ENCODE measurements around the gene BTBD9. TPM values are rescaled to one million over a fixed set of nuclear protein-coding genes. Genes with fewer than 3 reads are reported as not detected.

The BTBD9 gene
- total RNA-seq, 1 experiment from 2014 or later = 19.4 TPM

DNA sequence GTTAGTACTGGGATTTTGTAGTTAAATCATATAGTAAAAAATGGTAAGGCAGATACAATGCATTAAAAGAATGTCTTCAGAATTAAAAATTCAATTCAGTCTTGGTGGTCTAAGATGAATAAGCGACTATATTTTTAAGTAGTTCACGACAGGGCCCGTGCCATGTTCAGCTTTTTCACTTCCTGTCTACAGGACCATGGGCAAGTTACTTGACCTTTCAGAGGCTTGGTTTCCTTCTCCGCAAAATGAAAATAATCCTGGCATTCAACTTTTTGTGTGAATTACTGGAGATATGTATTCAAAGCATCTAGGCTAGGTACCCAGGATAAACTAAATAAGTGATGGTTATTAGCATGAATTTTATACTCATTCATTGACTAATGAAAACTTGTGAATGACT lies 216.0 kb downstream of the BTBD9 start:
- Mint-ChIP-seq H3K27me3 (ENCODE audit: unreplicated experiment) (no peaks in the 10 kb centered on the region), H3K27ac (ENCODE audit: unreplicated experiment) (no peak overlapping the region), H3K36me3 (ENCODE audit: insufficient read depth, unreplicated experiment) (no peaks in the 10 kb centered on the region), H3K4me3 (ENCODE audit: low read depth, unreplicated experiment) (no peak overlapping the region), H3K9me3 (ENCODE audit: low read depth, unreplicated experiment) (no peaks in the 10 kb centered on the region), H3K4me1 (ENCODE audit: low read depth, unreplicated experiment) (no peaks in the 10 kb centered on the region)
- CTCF ChIA-PET = no interaction called here
- intact Hi-C loops (cut with micrococcal nuclease; ENCODE audit: unreplicated experiment) = no loop called here
- BruUV-seq (replicated peaks) = no TSS peak
- DNase-seq = no peak
- TF ChIP-seq, protein P1, sequence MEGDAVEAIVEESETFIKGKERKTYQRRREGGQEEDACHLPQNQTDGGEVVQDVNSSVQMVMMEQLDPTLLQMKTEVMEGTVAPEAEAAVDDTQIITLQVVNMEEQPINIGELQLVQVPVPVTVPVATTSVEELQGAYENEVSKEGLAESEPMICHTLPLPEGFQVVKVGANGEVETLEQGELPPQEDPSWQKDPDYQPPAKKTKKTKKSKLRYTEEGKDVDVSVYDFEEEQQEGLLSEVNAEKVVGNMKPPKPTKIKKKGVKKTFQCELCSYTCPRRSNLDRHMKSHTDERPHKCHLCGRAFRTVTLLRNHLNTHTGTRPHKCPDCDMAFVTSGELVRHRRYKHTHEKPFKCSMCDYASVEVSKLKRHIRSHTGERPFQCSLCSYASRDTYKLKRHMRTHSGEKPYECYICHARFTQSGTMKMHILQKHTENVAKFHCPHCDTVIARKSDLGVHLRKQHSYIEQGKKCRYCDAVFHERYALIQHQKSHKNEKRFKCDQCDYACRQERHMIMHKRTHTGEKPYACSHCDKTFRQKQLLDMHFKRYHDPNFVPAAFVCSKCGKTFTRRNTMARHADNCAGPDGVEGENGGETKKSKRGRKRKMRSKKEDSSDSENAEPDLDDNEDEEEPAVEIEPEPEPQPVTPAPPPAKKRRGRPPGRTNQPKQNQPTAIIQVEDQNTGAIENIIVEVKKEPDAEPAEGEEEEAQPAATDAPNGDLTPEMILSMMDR (IDR thresholded peaks at IDR 0.05; ENCODE audit: unreplicated experiment) = no peak

DNA sequence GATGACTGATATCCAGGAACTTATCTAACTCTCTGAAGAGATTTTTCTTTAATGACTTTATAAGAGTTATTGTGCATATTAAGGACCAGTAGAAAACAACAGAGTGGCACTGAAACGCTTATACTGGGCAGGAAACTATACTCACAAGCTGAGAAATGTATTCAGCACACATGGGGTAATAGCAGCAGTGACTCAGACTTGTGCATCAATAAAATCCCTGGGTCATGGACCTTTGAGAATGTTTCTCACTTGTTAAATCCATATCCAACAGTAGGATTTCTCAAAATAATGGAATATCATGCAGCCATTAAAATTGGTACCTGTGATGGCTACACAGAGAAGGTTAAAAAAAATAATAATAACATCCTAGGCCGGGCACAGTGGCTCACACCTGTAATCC lies 219.5 kb downstream of the BTBD9 start:
- CTCF ChIA-PET = interaction anchor here (0.6 kb wide), 1 partner anchor 24 kb away, joined by 6 read pairs; no protein-coding TSS in a partner anchor
- Mint-ChIP-seq H3K36me3 (ENCODE audit: insufficient read depth, unreplicated experiment) (no peaks in the 10 kb centered on the region), H3K27ac (ENCODE audit: unreplicated experiment) (no peak overlapping the region), H3K4me3 (ENCODE audit: low read depth, unreplicated experiment) (no peak overlapping the region), H3K27me3 (ENCODE audit: unreplicated experiment) (no peaks in the 10 kb centered on the region), H3K9me3 (ENCODE audit: low read depth, unreplicated experiment) (no peaks in the 10 kb centered on the region), H3K4me1 (ENCODE audit: low read depth, unreplicated experiment) (no peaks in the 10 kb centered on the region)
- no peak for DNase-seq
- intact Hi-C loops (cut with micrococcal nuclease; ENCODE audit: unreplicated experiment) = no loop called here
- no TSS peak for BruUV-seq (replicated peaks)
- TF ChIP-seq, protein P1 (IDR thresholded peaks at IDR 0.05; ENCODE audit: unreplicated experiment) = no peak

DNA sequence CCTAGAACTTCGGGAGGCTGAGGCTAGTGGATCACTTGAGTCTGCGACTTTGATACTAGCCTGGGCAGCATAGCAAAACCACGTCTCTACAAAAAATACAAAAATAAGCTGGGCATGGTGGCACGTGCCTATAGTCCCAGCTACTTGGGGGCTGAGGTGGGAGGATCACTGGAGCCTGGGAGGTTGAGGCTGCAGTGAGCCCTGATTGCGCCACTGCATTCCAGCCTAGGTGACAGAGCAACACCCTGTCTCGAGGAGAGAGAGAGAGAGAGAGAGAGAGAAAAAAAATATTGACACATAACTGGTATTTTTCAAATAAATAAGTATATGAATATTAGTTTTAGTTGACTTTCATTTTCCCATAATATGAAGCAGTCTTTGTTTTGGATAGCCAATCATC lies 222.2 kb downstream of the BTBD9 start:
- Mint-ChIP-seq H3K36me3 (ENCODE audit: insufficient read depth, unreplicated experiment) (no peaks in the 10 kb centered on the region), H3K4me3 (ENCODE audit: low read depth, unreplicated experiment) (no peak overlapping the region), H3K27ac (ENCODE audit: unreplicated experiment) (no peak overlapping the region), H3K4me1 (ENCODE audit: low read depth, unreplicated experiment) (no peaks in the 10 kb centered on the region), H3K9me3 (ENCODE audit: low read depth, unreplicated experiment) (no peaks in the 10 kb centered on the region), H3K27me3 (ENCODE audit: unreplicated experiment) (no peaks in the 10 kb centered on the region)
- no peak for DNase-seq
- CTCF ChIA-PET = interaction anchor here (0.7 kb wide), 1 partner anchor 32 kb away, joined by 6 read pairs; no protein-coding TSS in a partner anchor
- TF ChIP-seq, protein P1 (IDR thresholded peaks at IDR 0.05; ENCODE audit: unreplicated experiment) = no peak
- intact Hi-C loops (cut with micrococcal nuclease; ENCODE audit: unreplicated experiment) = no loop called here
- no TSS peak for BruUV-seq (replicated peaks)

DNA sequence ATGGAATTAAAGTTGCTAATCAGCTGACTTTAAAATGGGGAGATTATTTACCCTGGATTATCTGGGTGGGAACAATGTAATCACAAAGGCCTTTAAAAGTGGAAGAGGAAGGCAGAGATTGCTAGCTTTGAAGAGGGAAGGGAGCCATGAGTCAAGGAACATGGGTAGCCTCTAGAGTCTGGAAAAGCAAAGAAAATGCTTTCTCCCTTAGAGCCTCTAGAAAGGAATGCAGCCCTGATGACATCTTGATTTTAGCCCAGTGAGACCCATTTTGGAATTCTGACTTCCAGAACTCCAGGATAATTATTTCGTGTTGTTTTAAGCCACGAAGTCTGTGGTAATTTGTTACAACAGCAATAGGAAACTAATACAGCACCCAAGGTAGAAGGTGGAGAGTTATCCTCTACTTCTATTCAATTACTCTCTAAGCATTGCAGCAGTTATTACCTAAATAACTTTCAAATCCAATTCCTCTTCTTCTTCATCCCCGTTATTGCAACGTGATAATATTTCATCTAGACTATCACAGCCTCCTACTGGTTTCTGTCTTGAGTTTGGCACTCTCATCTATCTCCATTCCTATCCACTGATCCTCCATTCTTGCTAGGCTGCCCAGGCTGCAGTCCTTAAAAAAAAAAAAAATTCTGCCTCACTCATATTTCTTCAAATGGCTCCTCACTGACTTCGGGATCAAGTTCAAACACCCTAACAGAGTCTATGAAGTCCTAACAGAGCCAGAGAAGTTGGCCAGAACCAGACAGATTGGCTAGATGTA lies 224.3 kb downstream of the BTBD9 start:
- H3K36me3 Mint-ChIP-seq (ENCODE audit: insufficient read depth, unreplicated experiment) = no peaks in the 10 kb centered on the region
- CTCF ChIA-PET = interaction anchor here (0.6 kb wide), 1 partner anchor 226 kb away, joined by 3 read pairs; no protein-coding TSS in a partner anchor
- intact Hi-C loops (cut with micrococcal nuclease; ENCODE audit: unreplicated experiment) = no loop called here
- TF ChIP-seq, protein P1 (IDR thresholded peaks at IDR 0.05; ENCODE audit: unreplicated experiment) = no peak
- DNase-seq = no peak
- BruUV-seq (replicated peaks) = no TSS peak
- no peak overlapping the region for H3K4me3 Mint-ChIP-seq (ENCODE audit: low read depth, unreplicated experiment)
- H3K27me3 Mint-ChIP-seq (ENCODE audit: unreplicated experiment) = no peaks in the 10 kb centered on the region
- H3K9me3 Mint-ChIP-seq (ENCODE audit: low read depth, unreplicated experiment) = no peaks in the 10 kb centered on the region
- H3K4me1 Mint-ChIP-seq (ENCODE audit: low read depth, unreplicated experiment) = no peaks in the 10 kb centered on the region
- H3K27ac Mint-ChIP-seq (ENCODE audit: unreplicated experiment) = no peak overlapping the region

Data from Calu3 (cell line).